IgD-negative memory B cell (primary cell): ENCODE results near the gene IFI44L. TPM values are rescaled to one million over a fixed set of nuclear protein-coding genes. Genes with fewer than 3 reads are reported as not detected.

ENCODE experiments used
- H3K27ac Mint-ChIP-seq, 3 donors: one replicate each; pipeline ENCODE4 v1.8.0; 2020 to 2022; ENCODE audit warnings: mild to moderate bottlenecking in 3 of 3, mixed read lengths in 3 of 3, moderate library complexity in 1 of 3
- H3K27me3 Mint-ChIP-seq: one replicate; pipeline ENCODE4 v1.8.0; 2021; ENCODE audit warnings: mixed read lengths
- H3K36me3 Mint-ChIP-seq: one replicate; pipeline ENCODE4 v1.8.0; 2020; ENCODE audit warnings: mild to moderate bottlenecking, mixed read lengths
- H3K4me1 Mint-ChIP-seq, 3 donors: one replicate each; pipeline ENCODE4 v1.8.0; 2020 to 2022; ENCODE audit warnings: mixed read lengths in 3 of 3, mild to moderate bottlenecking in 1 of 3
- H3K4me3 Mint-ChIP-seq, 4 donors: one replicate each; pipeline ENCODE4 v1.8.0; 2020 to 2022; ENCODE audit warnings: mild to moderate bottlenecking in 4 of 4, mixed read lengths in 4 of 4, moderate library complexity in 3 of 4
- H3K9me3 Mint-ChIP-seq, 3 donors: one replicate each; pipeline ENCODE4 v1.8.0; 2020 to 2021; ENCODE audit warnings: mixed read lengths in 3 of 3, mild to moderate bottlenecking in 1 of 3
- polyA plus RNA-seq: library from polyadenylated mRNA; unstranded; fragments of 300-500 nt; fragmentation: Illumina TruSeq; gene quantifications from one replicate; pipeline ENCODE4 v1.2.3, GENCODE V29; 2021

Gene IFI44L
- polyA plus RNA-seq, 1 donor from 2014 or later, result 9.3 TPM

DNA sequence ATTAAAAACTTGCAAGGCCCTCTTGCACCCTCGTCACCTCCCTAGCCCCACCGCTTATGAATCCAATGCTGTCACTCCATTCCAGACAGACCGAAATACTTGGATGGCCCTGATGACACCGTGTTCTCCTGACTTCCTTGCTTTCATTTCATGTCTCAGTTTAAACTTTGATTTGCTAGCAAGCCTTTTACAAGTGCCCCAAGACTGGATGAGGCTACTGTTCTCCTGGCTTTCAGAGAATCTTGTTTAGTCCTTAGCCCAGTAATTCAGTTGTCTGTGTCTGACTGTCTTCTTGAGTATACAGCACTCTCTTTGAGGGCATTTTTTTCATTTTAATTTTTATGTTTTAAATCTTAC, 824 bp upstream of the IFI44L start:
- H3K27me3 Mint-ChIP-seq, result no peaks in the 10 kb centered on the region
- H3K4me1 Mint-ChIP-seq, result peaks cover 28 to 35% (median 34%) of the 10 kb centered on the region in 3 donors
- peak overlapping the region; percentile 31 to 87 (median 80) for H3K4me3 Mint-ChIP-seq
- H3K9me3 Mint-ChIP-seq, result no peaks in the 10 kb centered on the region
- no peaks in the 10 kb centered on the region for H3K36me3 Mint-ChIP-seq
- H3K27ac Mint-ChIP-seq, result peak overlapping the region; percentile 43 to 96 (median 88)

DNA sequence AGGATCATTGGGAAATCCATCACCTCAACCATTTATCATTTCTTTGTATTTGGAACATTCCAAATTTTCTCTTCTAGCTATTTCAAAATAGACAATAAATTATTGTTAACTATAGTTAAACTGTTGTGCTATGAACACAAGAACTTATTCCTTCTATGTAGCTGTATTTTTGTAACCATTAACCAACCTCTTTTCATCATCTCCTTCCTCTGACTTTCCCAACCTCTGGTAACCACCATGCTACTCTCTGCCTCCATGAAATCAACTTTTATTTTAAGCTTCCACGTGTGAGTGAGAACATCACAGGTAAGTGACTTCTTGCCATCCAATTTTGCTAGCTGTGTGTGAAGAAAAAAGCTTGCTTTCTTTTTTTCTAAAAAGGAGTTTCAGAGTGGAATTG, 418 bp downstream of the IFI44L start:
- H3K4me3 Mint-ChIP-seq, result peak overlapping the region; percentile 77 to 87 (median 81)

DNA sequence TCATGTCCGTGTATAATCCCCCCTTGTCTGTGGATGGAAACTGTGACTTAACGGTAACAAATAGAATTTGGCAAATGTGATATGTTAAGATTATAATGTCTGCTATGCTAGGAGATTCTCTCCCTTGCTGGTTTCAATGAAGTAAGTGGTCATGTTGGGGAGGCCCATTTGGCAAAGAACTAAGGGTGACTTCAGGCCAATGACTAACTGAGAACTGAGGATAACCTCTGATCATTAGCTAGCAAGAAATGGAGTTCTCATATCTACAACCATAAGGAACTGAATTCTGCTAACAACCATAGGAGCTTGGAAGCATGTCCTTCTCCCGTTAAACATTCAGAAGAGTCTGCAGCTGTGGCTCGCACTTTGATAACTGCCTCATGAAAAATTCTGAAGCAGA, 2.3 kb downstream of the IFI44L start:
- H3K4me3 Mint-ChIP-seq, result peak overlapping the region; percentile 59 to 70 (median 59)
- H3K27ac Mint-ChIP-seq, result no peak overlapping the region
- no peaks in the 10 kb centered on the region for H3K36me3 Mint-ChIP-seq
- H3K9me3 Mint-ChIP-seq, result no peaks in the 10 kb centered on the region
- H3K27me3 Mint-ChIP-seq, result no peaks in the 10 kb centered on the region
- H3K4me1 Mint-ChIP-seq, result peaks cover 35 to 39% (median 37%) of the 10 kb centered on the region in 3 donors

More for the DNA sequence above, 418 bp downstream of the IFI44L start:
- H3K27ac Mint-ChIP-seq, result peak overlapping the region in 2 of 3 donors; percentile 88 to 96
- H3K27me3 Mint-ChIP-seq, result no peaks in the 10 kb centered on the region
- H3K9me3 Mint-ChIP-seq, result no peaks in the 10 kb centered on the region
- peaks cover 34 to 39% (median 37%) of the 10 kb centered on the region in 3 donors for H3K4me1 Mint-ChIP-seq
- H3K36me3 Mint-ChIP-seq, result no peaks in the 10 kb centered on the region

DNA sequence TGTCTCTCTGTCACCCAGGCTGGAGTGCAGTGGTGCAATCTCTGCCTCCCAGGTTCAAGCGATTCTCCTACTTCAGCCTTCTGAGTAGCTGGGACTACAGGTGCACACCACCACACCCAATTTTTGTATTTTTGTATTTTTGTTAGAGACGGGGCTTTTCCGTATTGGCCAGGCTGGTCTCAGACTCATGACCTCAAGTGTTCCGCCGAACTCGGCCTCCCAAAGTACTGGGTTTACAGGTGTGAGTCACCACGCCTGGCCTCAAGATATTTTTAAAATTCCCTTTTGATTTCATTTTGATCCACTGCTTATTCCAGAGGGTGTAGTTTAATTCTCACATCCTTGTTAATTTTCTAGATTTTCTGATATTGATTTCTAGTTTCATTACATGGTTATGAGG, 3.8 kb downstream of the IFI44L start:
- H3K27ac Mint-ChIP-seq, result peak overlapping the region in 1 of 3 donors; percentile 33
- H3K9me3 Mint-ChIP-seq, result no peaks in the 10 kb centered on the region
- peak overlapping the region in 3 of 4 donors; percentile 18 to 80 (median 67) for H3K4me3 Mint-ChIP-seq
- H3K36me3 Mint-ChIP-seq, result no peaks in the 10 kb centered on the region
- H3K27me3 Mint-ChIP-seq, result no peaks in the 10 kb centered on the region
- H3K4me1 Mint-ChIP-seq, result peaks cover 28 to 32% (median 29%) of the 10 kb centered on the region in 3 donors

DNA sequence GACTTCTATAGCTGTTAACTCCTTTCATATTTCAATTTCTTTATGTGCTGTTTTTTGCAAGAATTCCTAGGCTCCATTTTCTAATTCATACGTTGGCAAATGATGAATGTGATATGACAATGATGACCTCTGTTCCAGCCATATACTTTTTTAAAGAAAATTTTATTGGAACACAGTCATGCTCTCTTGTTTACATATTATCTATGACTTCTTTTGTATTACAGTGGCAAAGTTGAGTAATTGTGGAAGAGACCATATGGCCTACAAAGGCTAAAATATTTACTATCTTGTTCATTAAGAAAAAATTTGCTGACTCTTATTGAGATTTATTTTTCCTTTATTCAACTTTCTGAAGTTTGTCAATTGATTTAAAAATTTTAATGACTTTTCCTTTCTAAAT, 7.1 kb downstream of the IFI44L start:
- no peaks in the 10 kb centered on the region for H3K27me3 Mint-ChIP-seq
- H3K4me3 Mint-ChIP-seq, result no peak overlapping the region
- H3K4me1 Mint-ChIP-seq, result peaks cover 12 to 22% (median 13%) of the 10 kb centered on the region in 3 donors
- H3K36me3 Mint-ChIP-seq, result no peaks in the 10 kb centered on the region
- no peaks in the 10 kb centered on the region for H3K9me3 Mint-ChIP-seq
- no peak overlapping the region for H3K27ac Mint-ChIP-seq

DNA sequence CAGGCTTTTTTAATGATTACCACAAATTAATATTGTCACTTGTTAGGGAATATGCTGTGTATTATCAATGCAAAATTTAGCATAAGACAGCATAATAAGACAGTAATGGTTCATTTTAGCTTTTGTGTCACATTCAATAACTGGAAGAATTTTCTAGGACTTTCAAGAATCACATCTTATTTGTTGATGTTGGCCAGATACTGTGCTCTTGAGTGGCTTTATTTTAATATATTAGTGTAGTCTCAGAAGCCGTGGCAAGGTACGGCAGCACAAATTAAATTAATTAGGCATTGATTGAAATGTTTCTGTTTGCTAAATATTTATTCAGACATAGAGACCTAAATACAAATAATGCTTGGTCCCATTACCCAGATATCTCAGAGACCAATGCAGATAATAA, 10.4 kb downstream of the IFI44L start:
- Mint-ChIP-seq H3K4me3 (no peak overlapping the region), H3K36me3 (no peaks in the 10 kb centered on the region), H3K27ac (no peak overlapping the region), H3K27me3 (no peaks in the 10 kb centered on the region), H3K4me1 (peaks cover 0 to 2% (median 1%) of the 10 kb centered on the region in 3 donors), H3K9me3 (peaks cover 0 to 7% (median 2%) of the 10 kb centered on the region in 3 donors)

DNA sequence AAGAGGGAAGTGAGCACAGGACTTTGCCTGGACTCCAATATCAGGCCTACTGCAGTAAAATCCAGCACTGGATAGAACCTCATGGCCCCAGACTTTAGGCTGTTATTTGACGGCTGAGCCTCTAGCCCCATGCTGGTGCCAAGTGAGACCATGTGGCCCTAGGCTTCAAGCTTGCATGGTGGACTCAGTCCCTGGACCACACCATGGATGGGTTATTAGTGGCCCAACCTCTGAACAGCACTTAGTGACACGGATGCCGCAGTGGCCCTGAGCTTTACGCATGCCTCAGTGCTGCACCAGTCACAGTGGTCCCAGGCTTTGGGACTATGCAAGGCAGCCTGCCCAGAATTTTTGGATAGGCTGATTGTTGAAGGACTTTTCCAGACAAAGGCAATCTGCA, 13.0 kb downstream of the IFI44L start:
- Mint-ChIP-seq H3K27me3 (no peaks in the 10 kb centered on the region), H3K36me3 (peaks cover 2% of the 10 kb centered on the region), H3K27ac (no peak overlapping the region)

DNA sequence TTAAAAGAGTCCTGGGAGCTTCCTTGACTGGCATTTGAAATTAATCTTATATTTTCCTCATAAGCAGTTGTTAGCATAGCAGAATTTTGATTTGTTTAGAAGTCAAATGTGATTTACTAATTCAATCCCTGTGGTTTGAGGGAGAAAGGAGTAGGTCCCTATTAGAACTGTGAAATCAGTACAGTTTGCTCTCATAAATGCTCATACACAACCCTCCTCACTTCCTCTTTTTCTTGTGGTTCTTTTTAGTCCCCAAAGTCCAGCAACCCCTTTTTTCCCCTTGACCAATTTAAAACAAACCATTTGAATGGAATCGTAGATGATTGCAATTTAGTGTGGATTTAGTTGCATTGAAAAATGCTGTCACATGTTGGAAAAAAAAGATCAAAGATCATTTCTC, 20.2 kb downstream of the IFI44L start:
- H3K27ac Mint-ChIP-seq, result peak overlapping the region in 1 of 3 donors; percentile 31
- no peaks in the 10 kb centered on the region for H3K27me3 Mint-ChIP-seq
- H3K4me1 Mint-ChIP-seq, result peaks cover 0 to 7% (median 5%) of the 10 kb centered on the region in 3 donors
- peak overlapping the region in 1 of 4 donors; percentile 7 for H3K4me3 Mint-ChIP-seq
- H3K9me3 Mint-ChIP-seq, result peaks cover 0 to 9% (median 3%) of the 10 kb centered on the region in 3 donors
- H3K36me3 Mint-ChIP-seq, result peaks cover 10% of the 10 kb centered on the region

More for the DNA sequence above, 13.0 kb downstream of the IFI44L start:
- H3K9me3 Mint-ChIP-seq, result peaks cover 0 to 7% (median 2%) of the 10 kb centered on the region in 3 donors
- H3K4me1 Mint-ChIP-seq, result no peaks in the 10 kb centered on the region
- no peak overlapping the region for H3K4me3 Mint-ChIP-seq

DNA sequence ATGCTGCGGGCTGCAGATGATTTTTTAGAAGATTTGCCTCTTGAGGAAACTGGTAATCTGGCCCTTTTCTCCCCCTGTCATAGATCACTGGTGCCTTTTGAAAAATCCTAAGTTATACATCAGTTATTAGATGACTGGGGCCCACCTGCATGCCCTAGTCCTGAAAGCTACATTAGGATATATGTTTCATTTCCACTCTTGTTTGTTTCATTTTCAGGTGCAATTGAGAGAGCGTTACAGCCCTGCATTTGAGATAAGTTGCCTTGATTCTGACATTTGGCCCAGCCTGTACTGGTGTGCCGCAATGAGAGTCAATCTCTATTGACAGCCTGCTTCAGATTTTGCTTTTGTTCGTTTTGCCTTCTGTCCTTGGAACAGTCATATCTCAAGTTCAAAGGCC, 21.3 kb downstream of the IFI44L start:
- no peaks in the 10 kb centered on the region for H3K27me3 Mint-ChIP-seq
- peaks cover 14% of the 10 kb centered on the region for H3K36me3 Mint-ChIP-seq
- H3K4me1 Mint-ChIP-seq, result peaks cover 0 to 15% (median 7%) of the 10 kb centered on the region in 3 donors
- H3K4me3 Mint-ChIP-seq, result no peak overlapping the region
- no peak overlapping the region for H3K27ac Mint-ChIP-seq
- H3K9me3 Mint-ChIP-seq, result peaks cover under 1 to 13% (median 6%) of the 10 kb centered on the region in 3 donors

DNA sequence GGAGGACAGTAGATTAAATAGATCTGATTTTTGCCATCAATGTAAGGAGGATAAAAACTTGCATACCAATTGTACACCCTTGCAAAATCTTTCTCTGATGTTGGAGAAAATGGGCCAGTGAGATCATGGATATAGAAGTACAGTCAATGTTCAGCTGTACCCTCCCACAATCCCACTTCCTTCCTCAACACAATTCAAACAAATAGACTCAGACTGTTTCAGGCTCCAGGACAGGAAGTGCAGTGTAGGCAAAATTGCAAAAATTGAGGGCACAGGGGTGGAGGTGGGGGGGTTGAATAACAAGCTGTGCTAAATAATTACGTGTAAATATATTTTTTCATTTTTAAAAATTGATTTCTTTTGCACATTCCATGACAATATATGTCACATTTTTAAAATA, 25.5 kb downstream of the IFI44L start:
- Mint-ChIP-seq H3K36me3 (peaks cover 16% of the 10 kb centered on the region), H3K27me3 (no peaks in the 10 kb centered on the region), H3K4me1 (peaks cover 11 to 21% (median 13%) of the 10 kb centered on the region in 3 donors), H3K27ac (no peak overlapping the region), H3K4me3 (peak overlapping the region in 1 of 4 donors; percentile 78), H3K9me3 (peaks cover 6 to 24% (median 11%) of the 10 kb centered on the region in 3 donors)

DNA sequence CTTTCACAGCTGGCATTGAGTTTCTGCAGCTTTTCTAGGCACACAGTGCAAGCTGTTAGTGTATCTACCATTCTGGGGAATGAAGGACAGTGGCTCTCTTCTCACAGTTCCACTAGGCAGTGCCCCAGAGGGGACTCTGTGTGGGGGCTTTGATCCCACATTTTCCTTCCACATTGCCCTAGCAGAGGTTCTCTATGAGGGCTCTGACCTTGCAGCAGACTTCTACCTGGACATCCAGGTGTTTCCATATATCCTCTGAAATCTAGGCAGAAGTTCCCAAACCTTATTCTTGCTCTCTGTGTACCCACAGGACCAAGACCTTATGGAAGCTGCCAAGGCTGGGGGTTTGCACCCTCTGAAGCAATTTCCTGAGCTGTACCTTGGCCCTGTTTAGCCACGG, 27.0 kb downstream of the IFI44L start:
- peaks cover 17 to 27% (median 18%) of the 10 kb centered on the region in 3 donors for H3K4me1 Mint-ChIP-seq
- H3K36me3 Mint-ChIP-seq, result peaks cover 16% of the 10 kb centered on the region
- no peak overlapping the region for H3K4me3 Mint-ChIP-seq
- peaks cover 6 to 24% (median 11%) of the 10 kb centered on the region in 3 donors for H3K9me3 Mint-ChIP-seq
- no peak overlapping the region for H3K27ac Mint-ChIP-seq
- no peaks in the 10 kb centered on the region for H3K27me3 Mint-ChIP-seq

DNA sequence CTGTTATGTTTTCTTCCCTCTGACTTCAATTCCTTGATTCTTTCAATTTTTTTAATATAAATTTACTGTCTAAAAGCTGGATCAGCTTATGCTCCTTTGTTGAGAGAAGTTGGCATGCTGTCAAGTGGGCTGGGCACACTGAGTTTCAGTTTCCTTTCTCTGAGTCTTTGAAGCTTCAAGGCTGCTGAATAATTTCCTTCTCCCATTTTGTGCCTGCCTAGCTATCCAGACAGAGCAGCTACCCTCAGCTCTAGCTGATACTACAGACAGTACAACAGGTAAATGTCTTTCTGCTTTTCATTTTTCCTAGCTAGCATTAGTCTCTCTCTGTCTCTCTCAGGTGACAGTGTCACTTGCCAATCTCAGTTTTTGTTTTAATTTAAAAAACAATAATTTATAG, 29.4 kb downstream of the IFI44L start, which contains the start of gene IFI44:
Gene IFI44 (plus strand): TSS at position 204 of the 400 bp plus-strand sequence. CDS start 365 bp downstream, outside the sequence.
- Mint-ChIP-seq H3K27me3 (no peaks in the 10 kb centered on the region), H3K27ac (peak within 1 kb of the TSS in 2 of 3 donors; percentile 33 to 60), H3K9me3 (peaks cover 5 to 15% (median 11%) of the 10 kb centered on the region in 3 donors), H3K36me3 (peaks cover 12% of the 10 kb centered on the region), H3K4me1 (peaks cover 19 to 32% (median 22%) of the 10 kb centered on the region in 3 donors), H3K4me3 (peak within 1 kb of the TSS; percentile 59 to 89 (median 82))

DNA sequence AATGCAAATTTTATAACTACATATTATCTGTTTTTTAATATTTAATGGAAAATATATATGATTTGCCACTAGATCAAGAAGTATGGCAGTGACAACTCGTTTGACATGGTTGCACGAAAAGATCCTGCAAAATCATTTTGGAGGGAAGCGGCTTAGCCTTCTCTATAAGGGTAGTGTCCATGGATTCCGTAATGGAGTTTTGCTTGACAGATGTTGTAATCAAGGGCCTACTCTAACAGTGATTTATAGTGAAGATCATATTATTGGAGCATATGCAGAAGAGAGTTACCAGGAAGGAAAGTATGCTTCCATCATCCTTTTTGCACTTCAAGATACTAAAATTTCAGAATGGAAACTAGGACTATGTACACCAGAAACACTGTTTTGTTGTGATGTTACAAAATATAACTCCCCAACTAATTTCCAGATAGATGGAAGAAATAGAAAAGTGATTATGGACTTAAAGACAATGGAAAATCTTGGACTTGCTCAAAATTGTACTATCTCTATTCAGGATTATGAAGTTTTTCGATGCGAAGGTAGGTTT, 29.9 kb downstream of the IFI44L start:
- H3K36me3 Mint-ChIP-seq, result peaks cover 9% of the 10 kb centered on the region
- H3K4me1 Mint-ChIP-seq, result peaks cover 19 to 30% (median 22%) of the 10 kb centered on the region in 3 donors
- H3K27me3 Mint-ChIP-seq, result no peaks in the 10 kb centered on the region
- H3K27ac Mint-ChIP-seq, result peak overlapping the region in 2 of 3 donors; percentile 33 to 60
- H3K9me3 Mint-ChIP-seq, result peaks cover 5 to 15% (median 11%) of the 10 kb centered on the region in 3 donors
- H3K4me3 Mint-ChIP-seq, result peak overlapping the region; percentile 54 to 85 (median 80)

DNA sequence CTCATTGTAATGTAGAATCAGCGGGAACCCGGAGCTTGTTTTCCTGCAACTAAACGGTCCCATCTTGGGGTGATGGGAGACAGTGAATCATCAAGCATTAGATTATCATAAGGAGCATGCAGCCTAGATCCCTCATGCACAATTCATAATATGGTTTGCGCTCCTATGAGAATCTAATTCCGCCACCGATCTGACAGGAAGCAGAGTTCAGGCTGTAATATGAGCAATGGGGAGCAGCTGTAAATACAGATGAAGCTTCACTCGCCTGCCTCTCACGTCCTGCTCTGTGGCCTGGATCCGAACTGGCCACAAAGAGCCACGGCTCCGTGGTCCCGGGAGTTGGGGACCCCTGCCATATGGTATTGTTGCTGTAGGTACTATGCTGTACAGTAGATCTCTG, 31.0 kb downstream of the IFI44L start:
- Mint-ChIP-seq H3K9me3 (peaks cover 2 to 14% (median 11%) of the 10 kb centered on the region in 3 donors), H3K27ac (peak overlapping the region in 1 of 3 donors; percentile 60), H3K4me1 (peaks cover 17 to 23% (median 22%) of the 10 kb centered on the region in 3 donors), H3K36me3 (peaks cover 7% of the 10 kb centered on the region), H3K27me3 (no peaks in the 10 kb centered on the region), H3K4me3 (peak overlapping the region; percentile 54 to 85 (median 80))

DNA sequence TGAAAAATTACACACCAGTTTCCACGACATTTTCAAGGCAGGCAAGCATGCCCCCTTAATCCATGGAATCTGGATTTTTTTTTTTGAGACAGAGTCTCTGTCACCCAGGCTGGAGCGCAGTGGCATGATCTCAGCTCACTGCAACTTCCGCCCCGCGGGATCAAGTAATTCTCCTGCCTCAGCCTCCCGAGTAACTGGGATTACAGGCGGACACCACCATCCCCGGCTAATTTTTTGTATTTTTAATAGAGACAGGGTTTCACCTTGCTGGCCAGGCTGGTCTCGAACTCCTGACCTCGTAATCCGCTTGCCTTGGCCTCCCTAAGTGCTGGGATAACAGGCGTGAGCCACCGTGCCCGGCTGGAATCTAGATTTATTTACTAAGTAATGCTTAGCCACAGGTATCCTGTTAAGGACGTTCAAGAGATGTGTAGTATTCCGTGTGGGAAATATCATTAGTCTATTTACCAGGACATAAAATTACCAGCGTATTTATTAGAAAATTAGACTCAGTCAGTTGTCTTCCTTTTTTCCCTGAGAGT, 31.8 kb downstream of the IFI44L start:
- no peak overlapping the region for H3K27ac Mint-ChIP-seq
- H3K9me3 Mint-ChIP-seq, result peaks cover 2 to 10% (median 7%) of the 10 kb centered on the region in 3 donors
- H3K36me3 Mint-ChIP-seq, result peaks cover 5% of the 10 kb centered on the region
- H3K27me3 Mint-ChIP-seq, result no peaks in the 10 kb centered on the region
- peaks cover 17 to 22% (median 21%) of the 10 kb centered on the region in 3 donors for H3K4me1 Mint-ChIP-seq
- H3K4me3 Mint-ChIP-seq, result peak overlapping the region in 2 of 4 donors; percentile 21 to 69
